Caco-2 (cell line): ENCODE results near the gene PDZD2. TPM values are rescaled to one million over a fixed set of nuclear protein-coding genes. Genes with fewer than 3 reads are reported as not detected.

ENCODE experiments used
- BruUV-seq: library from RNA; stranded (reverse); fragments of 400-500 nt; replicated peaks from 2 replicates; lab custom pipeline; 2021; lab: Mats Ljungman, UMichigan
- CTCF ChIA-PET: fragments of 300-600 bp; sonication (Branson Sonifier 250); formaldehyde crosslinking; loops from one replicate; lab custom pipeline; 2022; ENCODE audit warnings: antibody characterized with exemption; lab: Charles Lee
- POLR2A ChIA-PET: fragments of 300-600 bp; sonication (Branson Sonifier 250); formaldehyde crosslinking; loops from one replicate; lab custom pipeline; 2022; ENCODE audit warnings: antibody characterized with exemption; lab: Charles Lee
- DNase-seq, 2 experiments: peaks; one replicate each; pipeline versions ENCODE4 v3.0.0 to v3.0.0-alpha.2; 2020 to 2022
- H3K27me3 ChIP-seq: replicated peaks from 2 replicates; pipeline ENCODE4 v1.6.0; 2011; ENCODE audit warnings: low read length; ENCODE audit not compliant: control insufficient read depth, insufficient read depth
- H3K36me3 ChIP-seq: 2 replicates; pipeline ENCODE4 v1.5.1; 2011; ENCODE audit warnings: low read length; ENCODE audit not compliant: control insufficient read depth, insufficient read depth
- H3K4me1 ChIP-seq: fragments of 250-450 bp; sonication (Bioruptor Pico); 2 replicates; pipeline ENCODE4 v1.5.1; 2020; ENCODE audit warnings: mild to moderate bottlenecking
- H3K4me3 ChIP-seq: 2 replicates; pipeline ENCODE4 v1.5.1; 2011; ENCODE audit warnings: low read depth, mild to moderate bottlenecking, control low read depth, low read length
- H3K9me3 ChIP-seq: fragments of 250-450 bp; sonication (Bioruptor Pico); 2 replicates; pipeline ENCODE4 v1.5.1; 2020; ENCODE audit warnings: mild to moderate bottlenecking, moderate library complexity
- H3K27ac Mint-ChIP-seq: one replicate; pipeline ENCODE4 v1.8.0; 2022; ENCODE audit warnings: mixed read lengths; ENCODE audit not compliant: unreplicated experiment
- H3K27me3 Mint-ChIP-seq: one replicate; pipeline ENCODE4 v1.8.0; 2022; ENCODE audit warnings: mixed read lengths; ENCODE audit not compliant: insufficient read depth, unreplicated experiment
- H3K36me3 Mint-ChIP-seq: one replicate; pipeline ENCODE4 v1.8.0; 2022; ENCODE audit warnings: mild to moderate bottlenecking, mixed read lengths; ENCODE audit not compliant: insufficient read depth, unreplicated experiment
- H3K4me1 Mint-ChIP-seq: one replicate; pipeline ENCODE4 v1.8.0; 2022; ENCODE audit warnings: low read depth, mixed read lengths; ENCODE audit not compliant: unreplicated experiment
- H3K4me3 Mint-ChIP-seq: one replicate; pipeline ENCODE4 v1.8.0; 2022; ENCODE audit warnings: mild to moderate bottlenecking, moderate library complexity, mixed read lengths; ENCODE audit not compliant: unreplicated experiment
- H3K9me3 Mint-ChIP-seq: one replicate; pipeline ENCODE4 v1.8.0; 2022; ENCODE audit warnings: mixed read lengths; ENCODE audit not compliant: unreplicated experiment
- intact Hi-C: fragments of 100-400 bp; cut with micrococcal nuclease; formaldehyde crosslinking; loops from one replicate; pipeline ENCODE4 v1.10.0; 2022; ENCODE audit not compliant: unreplicated experiment
- total RNA-seq: library from RNA; stranded (reverse); gene quantifications from 2 replicates; pipeline ENCODE4 v1.2.3, GENCODE V29; 2022
- TF ChIP-seq, protein P1 (sequence below), 2 experiments: fragments of 200-600 bp in 1 of 2; IDR thresholded peaks; 1 replicate in 1 of 2; 2 replicates in 1 of 2; pipeline versions ENCODE4 v1.5.1 to v1.8.0; 2011 to 2022; ENCODE audit warnings: antibody characterized with exemption in 1 of 2, control low read depth in 1 of 2, inconsistent platforms in 1 of 2, low read depth in 1 of 2, low read length in 1 of 2, mild to moderate bottlenecking in 1 of 2, moderate library complexity in 1 of 2; ENCODE audit not compliant: insufficient read depth in 1 of 2, severe bottlenecking in 1 of 2, unreplicated experiment in 1 of 2

PDZD2 gene
- total RNA-seq, 1 experiment from 2014 or later = 0.16 TPM

DNA sequence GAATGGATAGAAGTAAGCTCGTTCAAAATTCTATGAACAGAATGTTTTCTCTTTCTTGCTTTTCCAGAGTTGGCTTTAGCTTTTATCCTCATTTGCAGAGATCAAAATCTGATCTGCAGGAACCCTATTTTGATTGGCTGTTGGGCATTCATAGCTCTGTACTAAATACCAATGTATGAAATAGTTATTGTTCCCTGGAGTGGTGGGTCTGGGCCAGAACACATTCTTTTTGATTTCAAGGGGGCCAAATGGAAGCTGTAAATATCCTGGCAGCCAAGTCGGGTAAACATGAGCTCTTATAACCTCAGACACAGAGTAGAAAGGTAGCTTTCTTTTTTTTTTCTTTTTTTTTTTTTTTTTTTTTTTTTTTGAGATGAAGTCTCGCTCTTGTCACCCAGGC is 241.5 kb downstream of the PDZD2 start:
- CTCF ChIA-PET = no interaction called here
- H3K4me3 ChIP-seq = no peak overlapping the region
- TF ChIP-seq, protein P1, sequence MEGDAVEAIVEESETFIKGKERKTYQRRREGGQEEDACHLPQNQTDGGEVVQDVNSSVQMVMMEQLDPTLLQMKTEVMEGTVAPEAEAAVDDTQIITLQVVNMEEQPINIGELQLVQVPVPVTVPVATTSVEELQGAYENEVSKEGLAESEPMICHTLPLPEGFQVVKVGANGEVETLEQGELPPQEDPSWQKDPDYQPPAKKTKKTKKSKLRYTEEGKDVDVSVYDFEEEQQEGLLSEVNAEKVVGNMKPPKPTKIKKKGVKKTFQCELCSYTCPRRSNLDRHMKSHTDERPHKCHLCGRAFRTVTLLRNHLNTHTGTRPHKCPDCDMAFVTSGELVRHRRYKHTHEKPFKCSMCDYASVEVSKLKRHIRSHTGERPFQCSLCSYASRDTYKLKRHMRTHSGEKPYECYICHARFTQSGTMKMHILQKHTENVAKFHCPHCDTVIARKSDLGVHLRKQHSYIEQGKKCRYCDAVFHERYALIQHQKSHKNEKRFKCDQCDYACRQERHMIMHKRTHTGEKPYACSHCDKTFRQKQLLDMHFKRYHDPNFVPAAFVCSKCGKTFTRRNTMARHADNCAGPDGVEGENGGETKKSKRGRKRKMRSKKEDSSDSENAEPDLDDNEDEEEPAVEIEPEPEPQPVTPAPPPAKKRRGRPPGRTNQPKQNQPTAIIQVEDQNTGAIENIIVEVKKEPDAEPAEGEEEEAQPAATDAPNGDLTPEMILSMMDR (IDR thresholded peaks at IDR 0.05; ENCODE audit: insufficient read depth in 1 of 2, low read depth in 1 of 2, low read length in 1 of 2, severe bottlenecking in 1 of 2, unreplicated experiment in 1 of 2) = no peak
- Mint-ChIP-seq H3K4me1 (no peaks in the 10 kb centered on the region), H3K36me3 (no peaks in the 10 kb centered on the region), H3K4me3 (no peak overlapping the region), H3K27ac (no peak overlapping the region), H3K9me3 (no peaks in the 10 kb centered on the region), H3K27me3 (peaks cover 6% of the 10 kb centered on the region)
- BruUV-seq = no TSS peak
- no peaks in the 10 kb centered on the region for H3K4me1 ChIP-seq
- DNase-seq = no peak
- no peaks in the 10 kb centered on the region for H3K9me3 ChIP-seq
- POLR2A ChIA-PET = no interaction called here
- H3K27me3 ChIP-seq = no peaks in the 10 kb centered on the region
- no peaks in the 10 kb centered on the region for H3K36me3 ChIP-seq
- intact Hi-C loops = no loop called here

DNA sequence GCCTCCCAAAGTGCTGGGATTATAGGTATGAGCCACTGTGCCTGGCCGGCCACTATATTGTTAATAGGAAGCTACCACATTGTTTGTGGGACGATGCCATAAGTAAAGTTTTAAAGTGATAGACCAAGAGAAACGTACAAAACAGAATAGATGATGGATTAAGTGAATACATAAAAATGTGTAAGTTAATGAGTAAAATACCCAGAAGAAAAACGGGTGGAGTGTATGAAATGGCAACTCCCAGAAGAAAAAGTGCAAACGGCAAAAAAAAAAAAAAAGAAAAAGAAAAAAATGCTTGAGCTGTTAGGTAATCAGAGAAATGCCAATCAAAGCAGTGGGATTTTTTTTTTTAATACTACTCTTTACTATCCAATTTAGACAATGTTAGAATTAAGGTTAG is 246.0 kb downstream of the PDZD2 start:
- TF ChIP-seq, protein P1 (IDR thresholded peaks at IDR 0.05; ENCODE audit: insufficient read depth in 1 of 2, low read depth in 1 of 2, low read length in 1 of 2, severe bottlenecking in 1 of 2, unreplicated experiment in 1 of 2) = no peak
- Histone ChIP-seq H3K9me3 (no peaks in the 10 kb centered on the region), H3K4me1 (no peaks in the 10 kb centered on the region), H3K27me3 (no peaks in the 10 kb centered on the region), H3K36me3 (no peaks in the 10 kb centered on the region), H3K4me3 (no peak overlapping the region)
- Mint-ChIP-seq H3K9me3 (no peaks in the 10 kb centered on the region), H3K4me3 (no peak overlapping the region), H3K27me3 (peaks cover 18% of the 10 kb centered on the region), H3K4me1 (no peaks in the 10 kb centered on the region), H3K36me3 (no peaks in the 10 kb centered on the region), H3K27ac (no peak overlapping the region)
- POLR2A ChIA-PET = no interaction called here
- CTCF ChIA-PET = interaction anchor here (0.6 kb wide), 1 partner anchor 226 kb away, joined by 5 read pairs; no protein-coding TSS in a partner anchor
- BruUV-seq = no TSS peak
- intact Hi-C loops = no loop called here
- no peak for DNase-seq

DNA sequence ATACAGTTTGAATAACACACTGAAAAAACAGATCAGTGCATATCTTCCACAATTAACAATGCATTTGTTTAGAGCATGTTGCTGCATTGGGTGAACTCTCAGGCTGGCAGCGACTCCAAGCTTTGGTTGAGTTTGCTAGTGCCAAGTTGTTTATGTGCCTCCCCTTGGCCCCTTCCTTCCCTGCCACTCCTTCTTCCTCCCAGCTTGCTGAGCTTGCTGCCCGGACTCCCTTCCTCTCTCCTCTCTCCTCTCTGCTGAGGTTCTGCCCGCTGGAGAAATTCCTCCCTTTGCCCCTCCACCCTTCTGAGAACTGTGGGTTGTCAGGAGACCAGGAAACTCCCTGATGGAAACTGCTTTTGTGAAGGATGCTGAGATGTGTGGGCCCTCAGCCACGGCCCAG is 247.3 kb downstream of the PDZD2 start:
- Mint-ChIP-seq H3K36me3 (no peaks in the 10 kb centered on the region), H3K4me3 (no peak overlapping the region), H3K4me1 (no peaks in the 10 kb centered on the region), H3K27ac (no peak overlapping the region), H3K9me3 (no peaks in the 10 kb centered on the region), H3K27me3 (peaks cover 18% of the 10 kb centered on the region)
- Histone ChIP-seq H3K27me3 (no peaks in the 10 kb centered on the region), H3K36me3 (no peaks in the 10 kb centered on the region), H3K4me1 (no peaks in the 10 kb centered on the region), H3K9me3 (no peaks in the 10 kb centered on the region), H3K4me3 (no peak overlapping the region)
- TF ChIP-seq, protein P1 (IDR thresholded peaks at IDR 0.05; ENCODE audit: insufficient read depth in 1 of 2, low read depth in 1 of 2, low read length in 1 of 2, severe bottlenecking in 1 of 2, unreplicated experiment in 1 of 2) = no peak
- intact Hi-C loops = no loop called here
- POLR2A ChIA-PET = no interaction called here
- DNase-seq = no peak
- CTCF ChIA-PET = no interaction called here
- BruUV-seq = no TSS peak
